ENCODE measurements around the gene SGSH.

SGSH gene

DNA sequence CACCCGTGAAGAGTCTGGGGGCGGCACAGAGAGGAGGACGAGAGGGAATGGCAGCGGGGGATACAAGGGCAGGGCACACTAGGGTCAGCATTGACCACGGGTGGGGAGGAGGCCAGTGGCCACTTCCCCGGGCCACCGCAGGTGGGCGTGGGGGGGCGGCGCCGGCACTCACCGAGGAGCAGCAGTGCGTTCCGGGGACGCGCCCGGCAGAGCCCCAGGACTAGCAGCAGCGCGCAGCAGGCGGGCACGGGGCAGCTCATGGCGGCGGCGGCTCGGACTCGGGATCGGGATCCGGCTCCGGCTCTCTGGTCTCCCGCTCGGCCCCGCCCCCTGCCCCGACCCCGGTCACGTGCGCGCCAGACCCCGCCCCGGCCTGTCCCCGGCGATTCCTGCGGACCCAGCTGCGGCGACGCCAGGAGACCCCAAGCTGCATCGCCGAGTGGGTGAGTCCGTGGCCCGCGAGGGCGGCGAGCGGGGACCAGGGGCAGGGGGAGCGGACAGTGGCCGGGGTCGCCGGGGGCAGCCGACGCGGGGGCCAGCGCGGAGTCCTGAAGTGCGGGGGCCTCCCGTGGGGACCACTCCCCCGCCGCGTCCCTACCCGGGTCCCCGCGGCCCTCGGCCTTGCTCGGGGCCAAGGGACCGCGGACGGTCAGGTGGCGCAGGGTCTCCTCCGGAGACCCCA, at the start of gene SGSH, which contains the start of gene SLC26A11:
Gene SGSH (minus strand): TSS at position 280 of the 682 bp plus-strand sequence. CDS start 20 bp downstream, at position 260.
Gene SLC26A11 (plus strand): TSS at position 374 of the 682 bp plus-strand sequence. CDS start 1,134 bp downstream, outside the sequence.
- TF ChIP-seq CTCF (IDR thresholded peaks at IDR 0.05), result no peak

DNA sequence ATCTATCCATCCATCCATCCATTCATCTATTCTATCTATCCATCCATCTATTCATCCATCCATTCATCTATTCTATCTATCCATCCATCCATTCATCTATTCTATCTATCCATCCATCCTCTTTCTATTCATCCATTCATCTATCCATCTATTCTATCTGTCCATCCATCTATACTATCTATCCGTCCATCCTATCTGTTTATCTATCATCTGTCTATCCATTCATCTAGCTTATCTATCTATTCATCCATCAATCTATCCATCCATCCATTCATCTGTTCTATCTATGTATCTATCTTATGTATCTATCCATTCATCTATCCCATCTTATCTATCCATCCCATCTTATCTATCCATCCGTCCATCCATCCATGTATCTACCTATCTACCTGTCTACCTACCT, 49.3 kb upstream of the SGSH start:
- no peak for TF ChIP-seq CTCF (IDR thresholded peaks at IDR 0.05)

DNA sequence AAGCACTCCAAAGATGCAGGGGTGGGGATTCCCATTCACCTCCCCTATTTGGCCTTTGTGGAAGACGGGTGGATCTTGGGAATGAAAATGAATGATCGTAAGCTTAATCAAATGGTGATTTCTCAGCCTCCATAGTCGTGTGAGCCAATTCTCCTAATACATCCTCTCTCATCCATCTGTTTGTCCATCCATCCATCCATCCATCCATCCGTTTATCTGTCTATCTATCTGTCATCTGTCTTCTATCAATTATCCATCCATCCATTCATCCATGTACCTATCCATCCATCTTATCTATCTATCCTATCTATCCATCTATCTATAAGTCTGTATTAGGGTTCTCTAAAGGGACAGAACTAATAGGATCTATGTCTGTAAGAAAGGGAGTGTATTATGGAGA, 48.3 kb upstream of the SGSH start:
- no peak for TF ChIP-seq CTCF (IDR thresholded peaks at IDR 0.05)

- no peak for TF ChIP-seq CTCF (IDR thresholded peaks at IDR 0.05)
Observed at GRCh38 chr17:80267391-80267790, 47.3 kb upstream of the SGSH start.

- TF ChIP-seq CTCF (IDR thresholded peaks at IDR 0.05), result no peak
Observed at GRCh38 chr17:80265205-80266068, 45.3 kb upstream of the SGSH start.

GRCh38 chr17:80264205-80265075, 44.3 kb upstream of the SGSH start:
- no peak for TF ChIP-seq CTCF (IDR thresholded peaks at IDR 0.05)

Data from LNCAP (cell line).